GM19023 (cell line): Measurements from ENCODE around the gene PTGR1.
"Not testable (repeated sequence)": the region's sequence is repeated elsewhere in the genome, so short reads cannot be mapped to it uniquely, and the experiment has no call there.

Source experiments
- ATAC-seq: cut with Tn5 transposase; IDR thresholded peaks from one replicate; pipeline ENCODE4 v1.9.1; 2021; ENCODE audit warnings: mild to moderate bottlenecking, moderate library complexity; ENCODE audit not compliant: unreplicated experiment

The PTGR1 gene

GRCh38 chr9:111599092-111599954, at the start of gene PTGR1:
PTGR1 (minus strand) TSS chr9:111599647; CDS start chr9:111597422, 2,225 bp downstream.
- peak; percentile 53 for ATAC-seq

GRCh38 chr9:111649016-111649415, 49.6 kb upstream of the PTGR1 start:
- ATAC-seq = no peak

GRCh38 chr9:111648066-111648465, 48.6 kb upstream of the PTGR1 start:
- ATAC-seq = no peak

GRCh38 chr9:111646417-111646816, 47.0 kb upstream of the PTGR1 start:
- ATAC-seq = no peak

- no peak for ATAC-seq
These were observed 46.4 kb upstream of the PTGR1 start for GRCh38 chr9:111645806-111646205.

- ATAC-seq = no peak
These were observed 44.8 kb upstream of the PTGR1 start for GRCh38 chr9:111644195-111644772.

GRCh38 chr9:111637421-111637950, 38.0 kb upstream of the PTGR1 start:
- ATAC-seq = no peak

GRCh38 chr9:111634860-111635259, 35.4 kb upstream of the PTGR1 start:
- ATAC-seq = no peak

GRCh38 chr9:111633389-111633736, 33.9 kb upstream of the PTGR1 start:
- ATAC-seq = no peak

- no peak for ATAC-seq
These were observed 33.4 kb upstream of the PTGR1 start for GRCh38 chr9:111632695-111633388.

- no peak for ATAC-seq
These were observed 32.6 kb upstream of the PTGR1 start for GRCh38 chr9:111632060-111632459.

- peak; percentile 97 for ATAC-seq
These were observed 31.9 kb upstream of the PTGR1 start, which contains the start of gene DNAJC25 for GRCh38 chr9:111631214-111631971. DNAJC25 (plus strand) TSS chr9:111631334; CDS start chr9:111631408, 74 bp downstream.

- no peak for ATAC-seq
These were observed 31.4 kb upstream of the PTGR1 start for GRCh38 chr9:111630964-111631213.

- peak; percentile 20 for ATAC-seq
These were observed 30.9 kb upstream of the PTGR1 start for GRCh38 chr9:111630182-111630963.

GRCh38 chr9:111628411-111628810, 29.0 kb upstream of the PTGR1 start:
- no peak for ATAC-seq

- ATAC-seq = no peak
These were observed 28.0 kb upstream of the PTGR1 start for GRCh38 chr9:111627260-111627963.

- no peak for ATAC-seq
These were observed 23.2 kb upstream of the PTGR1 start for GRCh38 chr9:111622626-111623025.

- ATAC-seq = no peak
These were observed 22.5 kb upstream of the PTGR1 start for GRCh38 chr9:111621895-111622480.

- ATAC-seq = not testable (repeated sequence)
These were observed 17.9 kb upstream of the PTGR1 start for GRCh38 chr9:111617349-111617748.
